ENCODE measurements around the gene LAMC3. TPM values are rescaled to one million over a fixed set of nuclear protein-coding genes. Genes with fewer than 3 reads are reported as not detected.
"Not testable (repeated sequence)": the region's sequence is repeated elsewhere in the genome, so short reads cannot be mapped to it uniquely, and the experiment has no call there.

Gene LAMC3
- total RNA-seq, 1 donor from 2014 or later, result 0.05 TPM

GRCh38 chr9:130997925-130998596 is 10.9 kb upstream of the LAMC3 start:
- Mint-ChIP-seq H3K4me3 (no peak overlapping the region), H3K4me1 (ENCODE audit: low read depth) (no peaks in the 10 kb centered on the region), H3K36me3 (ENCODE audit: low read depth) (no peaks in the 10 kb centered on the region), H3K9me3 (no peaks in the 10 kb centered on the region), H3K27me3 (ENCODE audit: insufficient read depth) (no peaks in the 10 kb centered on the region), H3K27ac (no peak overlapping the region)
- intact Hi-C loops (cut with micrococcal nuclease), result loop anchor here (2.0 kb wide), 1 partner anchor 131 kb away; no protein-coding TSS in a partner anchor
- DNase-seq (ENCODE audit: low spot score), result peak; percentile 14

- H3K36me3 Mint-ChIP-seq (ENCODE audit: low read depth), result no peaks in the 10 kb centered on the region
Measured at GRCh38 chr9:130998597-130999244, 10.3 kb upstream of the LAMC3 start.

GRCh38 chr9:130999245-130999623 is 9.7 kb upstream of the LAMC3 start:
- Mint-ChIP-seq H3K9me3 (no peaks in the 10 kb centered on the region), H3K36me3 (ENCODE audit: low read depth) (no peaks in the 10 kb centered on the region), H3K4me1 (ENCODE audit: low read depth) (no peaks in the 10 kb centered on the region), H3K4me3 (no peak overlapping the region), H3K27ac (no peak overlapping the region), H3K27me3 (ENCODE audit: insufficient read depth) (no peaks in the 10 kb centered on the region)
- no peak for DNase-seq (ENCODE audit: low spot score)
- intact Hi-C loops (cut with micrococcal nuclease), result loop anchor here (2.0 kb wide), 1 partner anchor 132 kb away; no protein-coding TSS in a partner anchor

More at GRCh38 chr9:130998597-130999244, 10.3 kb upstream of the LAMC3 start:
- no peak overlapping the region for H3K4me3 Mint-ChIP-seq
- DNase-seq (ENCODE audit: low spot score), result no peak
- no peaks in the 10 kb centered on the region for H3K9me3 Mint-ChIP-seq
- H3K4me1 Mint-ChIP-seq (ENCODE audit: low read depth), result no peaks in the 10 kb centered on the region
- no peaks in the 10 kb centered on the region for H3K27me3 Mint-ChIP-seq (ENCODE audit: insufficient read depth)
- intact Hi-C loops (cut with micrococcal nuclease), result loop anchor here (2.0 kb wide), 1 partner anchor 132 kb away; no protein-coding TSS in a partner anchor
- H3K27ac Mint-ChIP-seq, result no peak overlapping the region

GRCh38 chr9:131000526-131000925 is 8.4 kb upstream of the LAMC3 start:
- H3K27ac Mint-ChIP-seq; H3K36me3 Mint-ChIP-seq (ENCODE audit: low read depth); H3K4me3 Mint-ChIP-seq; DNase-seq (ENCODE audit: low spot score); H3K9me3 Mint-ChIP-seq; H3K4me1 Mint-ChIP-seq (ENCODE audit: low read depth); intact Hi-C loops (cut with micrococcal nuclease); H3K27me3 Mint-ChIP-seq (ENCODE audit: insufficient read depth): not testable (repeated sequence)

- no peak overlapping the region for H3K27ac Mint-ChIP-seq
- H3K4me3 Mint-ChIP-seq, result no peak overlapping the region
- no peaks in the 10 kb centered on the region for H3K36me3 Mint-ChIP-seq (ENCODE audit: low read depth)
- intact Hi-C loops (cut with micrococcal nuclease), result no loop called here
- no peaks in the 10 kb centered on the region for H3K4me1 Mint-ChIP-seq (ENCODE audit: low read depth)
- H3K27me3 Mint-ChIP-seq (ENCODE audit: insufficient read depth), result no peaks in the 10 kb centered on the region
- no peak for DNase-seq (ENCODE audit: low spot score)
- H3K9me3 Mint-ChIP-seq, result no peaks in the 10 kb centered on the region
Measured at GRCh38 chr9:131001021-131001420, 8.0 kb upstream of the LAMC3 start.

GRCh38 chr9:131001990-131002389 is 7.0 kb upstream of the LAMC3 start:
- Mint-ChIP-seq H3K27ac (no peak overlapping the region), H3K36me3 (ENCODE audit: low read depth) (no peaks in the 10 kb centered on the region), H3K27me3 (ENCODE audit: insufficient read depth) (peaks cover 2% of the 10 kb centered on the region), H3K4me3 (no peak overlapping the region), H3K4me1 (ENCODE audit: low read depth) (no peaks in the 10 kb centered on the region), H3K9me3 (no peaks in the 10 kb centered on the region)
- intact Hi-C loops (cut with micrococcal nuclease), result no loop called here
- no peak for DNase-seq (ENCODE audit: low spot score)

GRCh38 chr9:131006601-131007000 is 2.4 kb upstream of the LAMC3 start:
- Mint-ChIP-seq H3K27ac (no peak overlapping the region), H3K4me1 (ENCODE audit: low read depth) (no peaks in the 10 kb centered on the region), H3K36me3 (ENCODE audit: low read depth) (no peaks in the 10 kb centered on the region), H3K27me3 (ENCODE audit: insufficient read depth) (peaks cover 15% of the 10 kb centered on the region), H3K9me3 (no peaks in the 10 kb centered on the region), H3K4me3 (no peak overlapping the region)
- intact Hi-C loops (cut with micrococcal nuclease), result no loop called here
- no peak for DNase-seq (ENCODE audit: low spot score)

- intact Hi-C loops (cut with micrococcal nuclease), result no loop called here
- H3K27me3 Mint-ChIP-seq (ENCODE audit: insufficient read depth), result peaks cover 15% of the 10 kb centered on the region
- DNase-seq (ENCODE audit: low spot score), result no peak
- no peaks in the 10 kb centered on the region for H3K36me3 Mint-ChIP-seq (ENCODE audit: low read depth)
- H3K27ac Mint-ChIP-seq, result no peak overlapping the region
- no peak overlapping the region for H3K4me3 Mint-ChIP-seq
- H3K4me1 Mint-ChIP-seq (ENCODE audit: low read depth), result no peaks in the 10 kb centered on the region
- no peaks in the 10 kb centered on the region for H3K9me3 Mint-ChIP-seq
Measured at GRCh38 chr9:131008086-131008485, 888 bp upstream of the LAMC3 start.

GRCh38 chr9:131008563-131008908 is 438 bp upstream of the LAMC3 start:
- no peaks in the 10 kb centered on the region for H3K9me3 Mint-ChIP-seq
- no peak overlapping the region for H3K27ac Mint-ChIP-seq
- H3K36me3 Mint-ChIP-seq (ENCODE audit: low read depth), result no peaks in the 10 kb centered on the region
- DNase-seq (ENCODE audit: low spot score), result no peak
- H3K27me3 Mint-ChIP-seq (ENCODE audit: insufficient read depth), result peaks cover 17% of the 10 kb centered on the region
- H3K4me1 Mint-ChIP-seq (ENCODE audit: low read depth), result no peaks in the 10 kb centered on the region
- H3K4me3 Mint-ChIP-seq, result no peak overlapping the region
- intact Hi-C loops (cut with micrococcal nuclease), result no loop called here

GRCh38 chr9:131010482-131011273 is 1.7 kb downstream of the LAMC3 start:
- intact Hi-C loops (cut with micrococcal nuclease), result no loop called here
- no peak for DNase-seq (ENCODE audit: low spot score)
- no peak overlapping the region for H3K27ac Mint-ChIP-seq
- H3K4me3 Mint-ChIP-seq, result no peak overlapping the region
- no peaks in the 10 kb centered on the region for H3K4me1 Mint-ChIP-seq (ENCODE audit: low read depth)
- H3K36me3 Mint-ChIP-seq (ENCODE audit: low read depth), result no peaks in the 10 kb centered on the region
- peaks cover 19% of the 10 kb centered on the region for H3K27me3 Mint-ChIP-seq (ENCODE audit: insufficient read depth)
- no peaks in the 10 kb centered on the region for H3K9me3 Mint-ChIP-seq

- Mint-ChIP-seq H3K27me3 (ENCODE audit: insufficient read depth) (peaks cover 19% of the 10 kb centered on the region), H3K4me1 (ENCODE audit: low read depth) (no peaks in the 10 kb centered on the region), H3K36me3 (ENCODE audit: low read depth) (no peaks in the 10 kb centered on the region), H3K4me3 (no peak overlapping the region), H3K27ac (no peak overlapping the region), H3K9me3 (no peaks in the 10 kb centered on the region)
- DNase-seq (ENCODE audit: low spot score), result no peak
- intact Hi-C loops (cut with micrococcal nuclease), result no loop called here
Measured at GRCh38 chr9:131011274-131012022, 2.5 kb downstream of the LAMC3 start.

- no peaks in the 10 kb centered on the region for H3K36me3 Mint-ChIP-seq (ENCODE audit: low read depth)
- H3K4me3 Mint-ChIP-seq, result no peak overlapping the region
- peaks cover 17% of the 10 kb centered on the region for H3K27me3 Mint-ChIP-seq (ENCODE audit: insufficient read depth)
- intact Hi-C loops (cut with micrococcal nuclease), result no loop called here
- no peaks in the 10 kb centered on the region for H3K4me1 Mint-ChIP-seq (ENCODE audit: low read depth)
- H3K27ac Mint-ChIP-seq, result no peak overlapping the region
- no peaks in the 10 kb centered on the region for H3K9me3 Mint-ChIP-seq
- DNase-seq (ENCODE audit: low spot score), result no peak
Measured at GRCh38 chr9:131012023-131012334, 3.0 kb downstream of the LAMC3 start.

All from activated T-helper 1 cell treated with anti-CD3 and anti-CD28 coated beads, Interleukin-12 subunit alpha, Interleukin-12 subunit beta, Interleukin-2, Interleukin-4 antibody, amounts not matched to agents 30 ng/mL and 10 ng/mL and 1 ng/mL, durations not matched to agents 14 hours and 24 hours and 36 hours (primary cell).